GM23338 (cell line): ENCODE results near the gene NPC1. TPM values are rescaled to one million over a fixed set of nuclear protein-coding genes. Genes with fewer than 3 reads are reported as not detected.

Source experiments
- ATAC-seq: fragments of 200-7000 bp; cut with Tn5 transposase; 3 replicates; pipeline ENCODE4 v1.9.1; 2020
- DNase-seq: peaks from one replicate; pipeline ENCODE4 v3.0.0-alpha.2; 2015; ENCODE audit warnings: low spot score
- H2AFZ ChIP-seq: fragments of 200-600 bp; sonication (generic); 2 replicates; pipeline ENCODE4 v1.8.0; 2016; ENCODE audit warnings: antibody characterized with exemption, mild to moderate bottlenecking, moderate library complexity
- H3F3A ChIP-seq: fragments of 200-600 bp; sonication (generic); replicated peaks from 2 replicates; pipeline ENCODE4 v1.8.0; 2017; ENCODE audit warnings: antibody characterized with exemption, mixed run types, low read depth
- H3K27ac ChIP-seq: fragments of 200-600 bp; sonication (generic); 2 replicates; pipeline ENCODE4 v1.6.1; 2016; ENCODE audit warnings: low read depth
- H3K27me3 ChIP-seq: fragments of 200-600 bp; sonication (generic); 2 replicates; pipeline ENCODE4 v1.8.0; 2016; ENCODE audit warnings: mild to moderate bottlenecking, mixed run types, moderate library complexity; ENCODE audit not compliant: insufficient read depth
- H3K36me3 ChIP-seq: fragments of 200-600 bp; sonication (generic); 2 replicates; pipeline ENCODE4 v1.8.0; 2016; ENCODE audit warnings: mild to moderate bottlenecking; ENCODE audit not compliant: insufficient read depth
- H3K4me1 ChIP-seq: fragments of 200-600 bp; sonication (generic); 2 replicates; pipeline ENCODE4 v1.8.0; 2016; ENCODE audit warnings: mild to moderate bottlenecking, moderate library complexity; ENCODE audit not compliant: insufficient read depth
- H3K4me2 ChIP-seq: fragments of 200-600 bp; sonication (generic); 2 replicates; pipeline ENCODE4 v1.7.1; 2017; ENCODE audit warnings: mixed run types
- H3K4me3 ChIP-seq: fragments of 200-600 bp; sonication (generic); 2 replicates; pipeline ENCODE4 v1.6.1; 2016; ENCODE audit warnings: mixed run types
- H3K79me2 ChIP-seq: fragments of 200-600 bp; sonication (generic); replicated peaks from 2 replicates; pipeline ENCODE4 v1.8.0; 2017; ENCODE audit warnings: mild to moderate bottlenecking; ENCODE audit not compliant: insufficient read depth
- H3K9me2 ChIP-seq: fragments of 200-600 bp; sonication (generic); 2 replicates; pipeline ENCODE4 v1.8.0; 2017; ENCODE audit not compliant: insufficient read depth
- H4K20me1 ChIP-seq: fragments of 200-600 bp; sonication (generic); replicated peaks from 2 replicates; pipeline ENCODE4 v1.8.0; 2017; ENCODE audit warnings: mild to moderate bottlenecking; ENCODE audit not compliant: insufficient read depth
- H3K27ac Mint-ChIP-seq: 2 replicates; pipeline ENCODE4 v1.8.0; 2020; ENCODE audit warnings: inconsistent platforms, mild to moderate bottlenecking, moderate library complexity, mixed read lengths
- H3K27me3 Mint-ChIP-seq: 3 replicates; pipeline ENCODE4 v1.8.0; 2022; ENCODE audit warnings: low read depth, mild to moderate bottlenecking, moderate library complexity, mixed read lengths, inconsistent platforms; ENCODE audit not compliant: insufficient read depth, poor library complexity
- H3K36me3 Mint-ChIP-seq: 3 replicates; pipeline ENCODE4 v1.8.0; 2021; ENCODE audit warnings: low read depth, mild to moderate bottlenecking, inconsistent platforms, moderate library complexity, mixed read lengths
- H3K4me1 Mint-ChIP-seq: 3 replicates; pipeline ENCODE4 v1.8.0; 2020; ENCODE audit warnings: mild to moderate bottlenecking, inconsistent platforms, mixed read lengths
- H3K4me3 Mint-ChIP-seq: 3 replicates; pipeline ENCODE4 v1.8.0; 2021; ENCODE audit warnings: moderate library complexity, mild to moderate bottlenecking, inconsistent platforms, mixed read lengths
- H3K9me3 Mint-ChIP-seq: 3 replicates; pipeline ENCODE4 v1.8.0; 2020; ENCODE audit warnings: moderate library complexity, mild to moderate bottlenecking, inconsistent platforms, mixed read lengths
- CREB1 ChIP-seq: fragments of 250-450 bp; sonication (Bioruptor Pico); IDR thresholded peaks from 2 replicates; pipeline ENCODE4 v1.5.0; 2020; ENCODE audit warnings: low read depth, mild to moderate bottlenecking, moderate library complexity
- EZH2 ChIP-seq: fragments of 200-600 bp; sonication (generic); IDR thresholded peaks from one replicate; pipeline ENCODE4 v1.8.0; 2017; ENCODE audit warnings: antibody characterized with exemption, mild to moderate bottlenecking, low read depth; ENCODE audit not compliant: unreplicated experiment
- EZH2phosphoT487 ChIP-seq: fragments of 200-600 bp; sonication (generic); IDR thresholded peaks from one replicate; pipeline ENCODE4 v1.8.1; 2018; ENCODE audit warnings: antibody characterized with exemption; ENCODE audit not compliant: unreplicated experiment
- JUNB ChIP-seq: IDR thresholded peaks from one replicate; pipeline ENCODE4 v1.6.1; 2016; ENCODE audit warnings: antibody characterized with exemption; ENCODE audit not compliant: unreplicated experiment
- NANOG ChIP-seq: IDR thresholded peaks from 2 replicates; pipeline ENCODE4 v1.6.1; 2016; ENCODE audit warnings: antibody characterized with exemption, borderline replicate concordance
- POLR2AphosphoS5 ChIP-seq: IDR thresholded peaks from 2 replicates; pipeline ENCODE4 v1.6.1; 2016; ENCODE audit warnings: antibody characterized with exemption, low read depth
- REST ChIP-seq: IDR thresholded peaks from one replicate; pipeline ENCODE4 v1.6.1; 2018; ENCODE audit warnings: antibody characterized with exemption; ENCODE audit not compliant: unreplicated experiment
- STAT1 ChIP-seq: IDR thresholded peaks from one replicate; pipeline ENCODE4 v1.6.1; 2016; ENCODE audit warnings: antibody characterized with exemption; ENCODE audit not compliant: unreplicated experiment
- ZNF114 ChIP-seq: fragments of 250-450 bp; sonication (Bioruptor Pico); IDR thresholded peaks from 2 replicates; pipeline ENCODE4 v1.5.0; 2020; ENCODE audit warnings: mild to moderate bottlenecking, moderate library complexity
- ZNF331 ChIP-seq: fragments of 250-450 bp; sonication (Bioruptor Pico); IDR thresholded peaks from 2 replicates; pipeline ENCODE4 v1.5.0; 2020; ENCODE audit warnings: low read depth, mild to moderate bottlenecking, moderate library complexity
- ZNF462 ChIP-seq: fragments of 250-450 bp; sonication (Bioruptor Pico); IDR thresholded peaks from 2 replicates; pipeline ENCODE4 v1.5.0; 2020; ENCODE audit warnings: mild to moderate bottlenecking, moderate library complexity
- polyA plus RNA-seq: library from polyadenylated mRNA; unstranded; fragments of >200 nt; fragmentation: Nextera tagmentation; extraction: Ambion mirVana; gene quantifications from 2 replicates; pipeline ENCODE4 v1.2.1, GENCODE V29; 2016
- total RNA-seq: library from RNA; depleted of rRNA; stranded (reverse); fragments of >200 nt; shearing (Covaris generic); gene quantifications from 2 replicates; pipeline ENCODE4 v1.2.3, GENCODE V29; 2014
- TF ChIP-seq, protein P1 (sequence below), 2 experiments: fragments of 200-600 bp in 1 of 2; sonication (generic) in 1 of 2; conservative IDR thresholded peaks; 2 replicates each; pipeline versions ENCODE4 v1.5.1 to v1.6.1; 2016 to 2017; ENCODE audit warnings: antibody characterized with exemption in 2 of 2, low read depth in 2 of 2, mild to moderate bottlenecking in 2 of 2, moderate library complexity in 1 of 2

Gene NPC1
- total and polyA plus RNA-seq, 2 experiments from 2014 or later, result 18.4 to 45.1 TPM

GRCh38 chr18:23573626-23574431 is 12.5 kb downstream of the NPC1 start (continued):
- no peak for TF ChIP-seq ZNF462 (CRISPR knock-in tag)

GRCh38 chr18:23573020-23573419 is 13.3 kb downstream of the NPC1 start:
- H3K4me3 ChIP-seq, result no peak overlapping the region
- peaks cover 27% of the 10 kb centered on the region; the same call in 1 of the 2 replicates for H3K36me3 ChIP-seq
- H3K4me2 ChIP-seq, result no peak overlapping the region
- Mint-ChIP-seq H3K4me3 (no peak overlapping the region), H3K27me3 (no peaks in the 10 kb centered on the region), H3K36me3 (peaks cover 40% of the 10 kb centered on the region), H3K27ac (no peak overlapping the region), H3K4me1 (peaks cover 15% of the 10 kb centered on the region), H3K9me3 (no peaks in the 10 kb centered on the region)
- H3K79me2 ChIP-seq, result peaks cover 23% of the 10 kb centered on the region
- peaks cover 8% of the 10 kb centered on the region; the same call in 1 of the 2 replicates for H4K20me1 ChIP-seq
- no peaks in the 10 kb centered on the region for H3K27me3 ChIP-seq
- ATAC-seq (no peak), DNase-seq (no peak)
- H3F3A ChIP-seq, result no peaks in the 10 kb centered on the region
- H3K27ac ChIP-seq, result 0 out of 2 replicates have a peak overlapping the region, but pooled peaks have one; percentile 1
- no peak overlapping the region for H2AFZ ChIP-seq
- H3K4me1 ChIP-seq, result peaks cover 6% of the 10 kb centered on the region
- no peaks in the 10 kb centered on the region for H3K9me2 ChIP-seq
- TF ChIP-seq, protein P1, sequence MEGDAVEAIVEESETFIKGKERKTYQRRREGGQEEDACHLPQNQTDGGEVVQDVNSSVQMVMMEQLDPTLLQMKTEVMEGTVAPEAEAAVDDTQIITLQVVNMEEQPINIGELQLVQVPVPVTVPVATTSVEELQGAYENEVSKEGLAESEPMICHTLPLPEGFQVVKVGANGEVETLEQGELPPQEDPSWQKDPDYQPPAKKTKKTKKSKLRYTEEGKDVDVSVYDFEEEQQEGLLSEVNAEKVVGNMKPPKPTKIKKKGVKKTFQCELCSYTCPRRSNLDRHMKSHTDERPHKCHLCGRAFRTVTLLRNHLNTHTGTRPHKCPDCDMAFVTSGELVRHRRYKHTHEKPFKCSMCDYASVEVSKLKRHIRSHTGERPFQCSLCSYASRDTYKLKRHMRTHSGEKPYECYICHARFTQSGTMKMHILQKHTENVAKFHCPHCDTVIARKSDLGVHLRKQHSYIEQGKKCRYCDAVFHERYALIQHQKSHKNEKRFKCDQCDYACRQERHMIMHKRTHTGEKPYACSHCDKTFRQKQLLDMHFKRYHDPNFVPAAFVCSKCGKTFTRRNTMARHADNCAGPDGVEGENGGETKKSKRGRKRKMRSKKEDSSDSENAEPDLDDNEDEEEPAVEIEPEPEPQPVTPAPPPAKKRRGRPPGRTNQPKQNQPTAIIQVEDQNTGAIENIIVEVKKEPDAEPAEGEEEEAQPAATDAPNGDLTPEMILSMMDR (conservative IDR thresholded peaks at IDR 0.05; ENCODE audit: low read depth in 2 of 2), result no peak
- TF ChIP-seq ZNF114, result no peak
- no peak for TF ChIP-seq STAT1
- TF ChIP-seq EZH2phosphoT487, result no peak
- no peak for TF ChIP-seq POLR2AphosphoS5
- TF ChIP-seq EZH2, result no peak
- TF ChIP-seq CREB1 (CRISPR knock-in tag), result no peak
- no peak for TF ChIP-seq ZNF331 (CRISPR knock-in tag)
- no peak for TF ChIP-seq JUNB
- TF ChIP-seq NANOG, result no peak
- TF ChIP-seq REST, result no peak
